HepG2 (cell line): ENCODE data around the gene GDE1. TPM values are rescaled to one million over a fixed set of nuclear protein-coding genes. Genes with fewer than 3 reads are reported as not detected.
A peak's percentile ranks its signal among the peaks of the same experiment; 100 is the strongest.

Source experiments
- ATF7 ChIP-seq, 2 experiments: fragments of 450-650 bp in 1 of 2; sonication (generic) in 1 of 2; formaldehyde crosslinking in 1 of 2; IDR thresholded peaks; 2 replicates each; pipeline versions ENCODE4 v1.4.0 to v1.6.1; 2016 to 2020; ENCODE audit warnings: antibody characterized with exemption in 1 of 2, mild to moderate bottlenecking in 1 of 2, missing genetic modification reagents in 1 of 2
- E2F2 ChIP-seq: sonication (generic); formaldehyde crosslinking; IDR thresholded peaks from 2 replicates; pipeline ENCODE4 v1.4.0; 2020; ENCODE audit warnings: missing genetic modification reagents, borderline replicate concordance
- ETS1 ChIP-seq: sonication (generic); formaldehyde crosslinking; IDR thresholded peaks from 2 replicates; pipeline ENCODE4 v1.4.0; 2020; ENCODE audit warnings: missing genetic modification reagents
- FOXO1 ChIP-seq: sonication (generic); formaldehyde crosslinking; IDR thresholded peaks from 2 replicates; pipeline ENCODE4 v1.4.0; 2020; ENCODE audit warnings: missing genetic modification reagents
- HBP1 ChIP-seq: IDR thresholded peaks from 2 replicates; pipeline ENCODE4 v1.6.1; 2016; ENCODE audit warnings: low read depth, control low read depth
- MEIS2 ChIP-seq: sonication (generic); formaldehyde crosslinking; IDR thresholded peaks from 2 replicates; pipeline ENCODE4 v1.9.0; 2021; ENCODE audit warnings: mild to moderate bottlenecking, missing genetic modification reagents
- NR0B2 ChIP-seq: sonication (generic); formaldehyde crosslinking; IDR thresholded peaks from 2 replicates; pipeline ENCODE4 v1.4.0; 2020; ENCODE audit warnings: mild to moderate bottlenecking, missing genetic modification reagents
- TAF1 ChIP-seq: sonication (generic); formaldehyde crosslinking; IDR thresholded peaks from 2 replicates; pipeline ENCODE4 v1.4.0; 2020; ENCODE audit warnings: missing genetic modification reagents
- ZBED4 ChIP-seq: sonication (generic); formaldehyde crosslinking; IDR thresholded peaks from 2 replicates; pipeline ENCODE4 v1.4.0; 2020; ENCODE audit warnings: missing genetic modification reagents, borderline replicate concordance
- ZBTB33 ChIP-seq: sonication (generic); formaldehyde crosslinking; IDR thresholded peaks from 2 replicates; pipeline ENCODE4 v1.4.0; 2020; ENCODE audit warnings: missing genetic modification reagents
- ZBTB38 ChIP-seq: sonication (generic); formaldehyde crosslinking; IDR thresholded peaks from 2 replicates; pipeline ENCODE4 v1.5.1; 2020; ENCODE audit warnings: mild to moderate bottlenecking, missing genetic modification reagents
- ZNF180 ChIP-seq: sonication (generic); formaldehyde crosslinking; IDR thresholded peaks from 2 replicates; pipeline ENCODE4 v1.4.0; 2020; ENCODE audit warnings: low read depth, missing genetic modification reagents, borderline replicate concordance
- ZSCAN30 ChIP-seq: sonication (generic); formaldehyde crosslinking; IDR thresholded peaks from 2 replicates; pipeline ENCODE4 v1.5.0; 2020; ENCODE audit warnings: mild to moderate bottlenecking, missing genetic modification reagents
- ZUFSP ChIP-seq: sonication (generic); formaldehyde crosslinking; IDR thresholded peaks from 2 replicates; pipeline ENCODE4 v1.9.0; 2021; ENCODE audit warnings: missing genetic modification reagents, mild to moderate bottlenecking, borderline replicate concordance
- polyA plus RNA-seq, 8 experiments: library from polyadenylated mRNA; depleted of rRNA in 3 of 8; stranded (reverse) in 7 of 8; unstranded in 1 of 8; fragments of >200 nt; fragmentation: Illumina TruSeq in 4 of 8; extraction: Trizol in 4 of 8; gene quantifications; 2 replicates each; pipeline versions ENCODE4 v1.2.1 to v1.2.3, GENCODE V29; 2011 to 2016; ENCODE audit warnings: low read depth in 4 of 8, missing spikeins in 1 of 8, mixed read lengths in 1 of 8; ENCODE audit not compliant: insufficient read depth in 1 of 8
- total RNA-seq, 5 experiments: library from RNA; depleted of rRNA; stranded (reverse); fragments of >200 nt; fragmentation: Illumina TruSeq; extraction: Trizol; gene quantifications; 2 replicates each; pipeline ENCODE4 v1.2.3, GENCODE V29; 2016; ENCODE audit warnings: low read depth in 1 of 5

The GDE1 gene
- total and polyA plus RNA-seq, 2 of the 13 experiments (the other 11 are each of a cell fraction or from before 2014, with no cell fraction given) = 35.9 to 59.0 TPM

- TF ChIP-seq E2F2 (CRISPR knock-in tag) (no peak; the same call in 1 of the 2 replicates), ATF7 (IDR thresholded peaks at IDR 0.05) (no peak), ATF7 (CRISPR knock-in tag; IDR thresholded peaks at IDR 0.05) (peak; percentile 65; the same call in 1 of the 2 replicates), NR0B2 (no peak; the same call in 1 of the 2 replicates), FOXO1 (CRISPR knock-in tag) (peak; percentile 32; the same call in 1 of the 2 replicates), ZBED4 (peak; percentile 65; the same call in 1 of the 2 replicates), ZBTB38 (CRISPR knock-in tag) (peak; percentile 66), ZBTB33 (CRISPR knock-in tag) (no peak), ZNF180 (CRISPR knock-in tag) (no peak), ETS1 (CRISPR knock-in tag) (no peak), ZUFSP (CRISPR knock-in tag) (no peak), MEIS2 (CRISPR knock-in tag) (peak; percentile 56), ZSCAN30 (CRISPR knock-in tag) (no peak), HBP1 (CRISPR knock-in tag) (0 out of 2 replicates have a peak, but pooled peaks have one; percentile 27), TAF1 (CRISPR knock-in tag) (peak; percentile 80)
Observed at GRCh38 chr16:19523559-19524355, 1.9 kb upstream of the GDE1 start, which contains the start of gene CCP110 (continued).
